GM13977 (cell line): ENCODE measurements around the gene SORCS1.

Experiments
- DNase-seq: peaks from one replicate; pipeline ENCODE4 v3.0.0; 2012; ENCODE audit warnings: low spot score
- CTCF ChIP-seq: IDR thresholded peaks from 2 replicates; pipeline ENCODE4 v1.5.1; 2012; ENCODE audit warnings: mild to moderate bottlenecking, control low read depth; ENCODE audit not compliant: insufficient read depth; ENCODE audit errors: extremely low read depth, missing control alignments
- in situ Hi-C: fragments of 300-500 bp; cut with MboI; formaldehyde crosslinking; loops from one replicate; pipeline ENCODE4 v1.12.0; 2022; ENCODE audit warnings: low sequenced_read_pairs, low pct_unique_long_range_greater_than_20kb, mixed read lengths, inconsistent platforms; ENCODE audit not compliant: unreplicated experiment

Gene SORCS1

GRCh38 chr10:106560925-106561640 is 603.4 kb downstream of the SORCS1 start:
- in situ Hi-C loops: no loop called here
- DNase-seq: no peak
- no peak for TF ChIP-seq CTCF

GRCh38 chr10:106559442-106559841 is 605.1 kb downstream of the SORCS1 start:
- TF ChIP-seq CTCF: no peak
- in situ Hi-C loops: no loop called here
- DNase-seq: no peak

- in situ Hi-C loops: no loop called here
- TF ChIP-seq CTCF: no peak
- DNase-seq: no peak
Observed at GRCh38 chr10:106557951-106558733, 606.4 kb downstream of the SORCS1 start.

GRCh38 chr10:106557053-106557452 is 607.5 kb downstream of the SORCS1 start:
- in situ Hi-C loops: no loop called here
- DNase-seq: no peak
- TF ChIP-seq CTCF: no peak

- in situ Hi-C loops: no loop called here
- no peak for TF ChIP-seq CTCF
- DNase-seq: no peak
Observed at GRCh38 chr10:106555599-106555998, 608.9 kb downstream of the SORCS1 start.

- DNase-seq: no peak
- in situ Hi-C loops: no loop called here
- TF ChIP-seq CTCF: no peak
Observed at GRCh38 chr10:106551501-106552062, 612.9 kb downstream of the SORCS1 start.
